GM12878 (cell line): ENCODE results near the gene VWA7. TPM values are rescaled to one million over a fixed set of nuclear protein-coding genes. Genes with fewer than 3 reads are reported as not detected.

Experiments
- CHD2 ChIP-seq: IDR thresholded peaks from 2 replicates; pipeline ENCODE4 v1.6.1; 2011; ENCODE audit warnings: low read depth, low read length, improper control_type of control experiment, borderline replicate concordance
- IKZF2 ChIP-seq, 2 experiments: fragments of 450-650 bp; IDR thresholded peaks; 2 replicates each; pipeline ENCODE4 v1.6.1; 2017; ENCODE audit warnings: mild to moderate bottlenecking in 2 of 2, moderate library complexity in 2 of 2
- KAT2A ChIP-seq: conservative IDR thresholded peaks from 2 replicates; pipeline ENCODE4 v1.6.1; 2011; ENCODE audit warnings: low read depth, low read length; ENCODE audit not compliant: control insufficient read depth
- NR2C1 ChIP-seq: fragments of 450-650 bp; IDR thresholded peaks from 2 replicates; pipeline ENCODE4 v1.6.1; 2017; ENCODE audit warnings: antibody characterized with exemption, mild to moderate bottlenecking, moderate library complexity
- NRF1 ChIP-seq: conservative IDR thresholded peaks from 2 replicates; pipeline ENCODE4 v1.6.1; 2011; ENCODE audit warnings: mild to moderate bottlenecking, low read depth, low read length, improper control_type of control experiment
- RCOR1 ChIP-seq: conservative IDR thresholded peaks from 2 replicates; pipeline ENCODE4 v1.6.1; 2012; ENCODE audit warnings: low read depth, low read length, improper control_type of control experiment
- RFX5 ChIP-seq: IDR thresholded peaks from 2 replicates; pipeline ENCODE4 v1.6.1; 2011; ENCODE audit warnings: low read depth, low read length, improper control_type of control experiment
- SIN3A ChIP-seq: IDR thresholded peaks from 2 replicates; pipeline ENCODE4 v1.6.1; 2012; ENCODE audit warnings: low read depth, low read length, improper control_type of control experiment
- SUZ12 ChIP-seq: fragments of 200-600 bp; sonication (generic); IDR thresholded peaks from one replicate; pipeline ENCODE4 v1.6.1; 2018; ENCODE audit warnings: antibody characterized with exemption, mild to moderate bottlenecking; ENCODE audit not compliant: unreplicated experiment
- WRNIP1 ChIP-seq: IDR thresholded peaks from 2 replicates; pipeline ENCODE4 v1.6.1; 2011; ENCODE audit warnings: low read depth, low read length, improper control_type of control experiment, borderline replicate concordance
- ZNF622 ChIP-seq: fragments of 450-650 bp; IDR thresholded peaks from 2 replicates; pipeline ENCODE4 v1.6.1; 2017; ENCODE audit warnings: mild to moderate bottlenecking, inconsistent platforms
- polyA plus RNA-seq, 11 experiments: library from polyadenylated mRNA; depleted of rRNA in 4 of 11; unstranded in 6 of 11; stranded (reverse) in 5 of 11; fragments of >200 nt; fragmentation: Nextera tagmentation in 4 of 11; fragmentation: Illumina TruSeq in 1 of 11; extraction: Ambion mirVana in 4 of 11; extraction: Trizol in 1 of 11; gene quantifications; 1 replicate in 1 of 11; 2 replicates in 10 of 11; pipeline versions ENCODE4 v1.2.1 to v1.2.3, GENCODE V29; 2011 to 2016; ENCODE audit warnings: inconsistent platforms in 2 of 11, missing spikeins in 2 of 11, low read depth in 1 of 11
- total RNA-seq, 4 experiments: library from RNA; depleted of rRNA in 3 of 4; stranded (reverse); fragments of >200 nt in 3 of 4; fragmentation: Illumina TruSeq in 1 of 4; extraction: Trizol in 1 of 4; gene quantifications; 2 replicates each; pipeline versions ENCODE4 v1.2.1 to v1.2.3, GENCODE V29; 2013 to 2021
- TF ChIP-seq, protein P1 (sequence below): fragments of 450-650 bp; IDR thresholded peaks from 2 replicates; pipeline ENCODE4 v1.6.1; 2016; ENCODE audit warnings: mild to moderate bottlenecking
- TF ChIP-seq, protein P2 (sequence below): IDR thresholded peaks from 2 replicates; pipeline ENCODE4 v1.6.1; 2011; ENCODE audit warnings: low read depth, low read length, improper control_type of control experiment, borderline replicate concordance
- TF ChIP-seq, protein P3 (sequence below): fragments of 450-650 bp; IDR thresholded peaks from 2 replicates; pipeline ENCODE4 v1.6.1; 2014; ENCODE audit warnings: mild to moderate bottlenecking
- TF ChIP-seq, protein P4 (sequence below): fragments of 450-650 bp; conservative IDR thresholded peaks from 2 replicates; pipeline ENCODE4 v1.6.1; 2017; ENCODE audit warnings: mild to moderate bottlenecking, moderate library complexity
- TF ChIP-seq, protein P5 (sequence below): fragments of 450-650 bp; formaldehyde crosslinking; IDR thresholded peaks from 2 replicates; pipeline ENCODE4 v1.5.0; 2022; ENCODE audit warnings: mild to moderate bottlenecking, missing genetic modification characterization

The VWA7 gene
- total and polyA plus RNA-seq, 10 of the 15 experiments (the other 5 are each of a cell fraction or from before 2014, with no cell fraction given): 0.11 to 3.1 (median 1.2) TPM; not detected in 1

DNA sequence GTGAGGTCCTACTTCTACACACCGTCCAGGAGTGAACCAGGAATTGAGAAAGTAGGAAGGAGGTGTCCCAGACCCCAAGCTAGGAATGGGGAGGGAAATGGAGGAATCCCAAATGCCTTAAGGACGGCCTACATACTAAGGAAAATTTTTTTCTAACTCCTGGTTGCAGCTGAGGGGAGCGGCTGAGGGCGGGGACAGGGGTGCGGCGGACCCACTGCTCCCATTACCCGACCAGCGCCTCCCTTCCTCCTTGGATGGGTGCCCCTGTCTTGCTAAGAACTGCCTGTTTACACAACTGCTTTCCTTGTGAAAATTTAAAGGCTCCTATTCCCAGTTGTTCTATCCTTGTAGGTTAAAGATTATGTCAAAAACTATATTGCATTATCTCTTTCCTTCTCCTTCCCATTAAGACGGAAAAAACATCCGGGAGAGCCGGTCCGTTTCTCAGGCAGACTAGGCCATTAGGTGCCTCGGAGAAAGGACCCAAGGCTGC, 49.7 kb upstream of the VWA7 start (continued):
- no peak for TF ChIP-seq RFX5
- 0 out of 2 replicates have a peak, but pooled peaks have one; percentile 13 for TF ChIP-seq WRNIP1
- no peak for TF ChIP-seq RCOR1
- TF ChIP-seq SIN3A: no peak
- no peak for TF ChIP-seq ZNF622
- TF ChIP-seq NR2C1: no peak
- TF ChIP-seq, protein P1, sequence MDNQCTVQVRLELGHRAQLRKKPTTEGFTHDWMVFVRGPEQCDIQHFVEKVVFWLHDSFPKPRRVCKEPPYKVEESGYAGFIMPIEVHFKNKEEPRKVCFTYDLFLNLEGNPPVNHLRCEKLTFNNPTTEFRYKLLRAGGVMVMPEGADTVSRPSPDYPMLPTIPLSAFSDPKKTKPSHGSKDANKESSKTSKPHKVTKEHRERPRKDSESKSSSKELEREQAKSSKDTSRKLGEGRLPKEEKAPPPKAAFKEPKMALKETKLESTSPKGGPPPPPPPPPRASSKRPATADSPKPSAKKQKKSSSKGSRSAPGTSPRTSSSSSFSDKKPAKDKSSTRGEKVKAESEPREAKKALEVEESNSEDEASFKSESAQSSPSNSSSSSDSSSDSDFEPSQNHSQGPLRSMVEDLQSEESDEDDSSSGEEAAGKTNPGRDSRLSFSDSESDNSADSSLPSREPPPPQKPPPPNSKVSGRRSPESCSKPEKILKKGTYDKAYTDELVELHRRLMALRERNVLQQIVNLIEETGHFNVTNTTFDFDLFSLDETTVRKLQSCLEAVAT: no peak
- TF ChIP-seq IKZF2 (IDR thresholded peaks at IDR 0.05): peak in 1 of 2 experiments; percentile 4; a peak in 1 of 4 replicates
- no peak for TF ChIP-seq CHD2
- TF ChIP-seq, protein P2, sequence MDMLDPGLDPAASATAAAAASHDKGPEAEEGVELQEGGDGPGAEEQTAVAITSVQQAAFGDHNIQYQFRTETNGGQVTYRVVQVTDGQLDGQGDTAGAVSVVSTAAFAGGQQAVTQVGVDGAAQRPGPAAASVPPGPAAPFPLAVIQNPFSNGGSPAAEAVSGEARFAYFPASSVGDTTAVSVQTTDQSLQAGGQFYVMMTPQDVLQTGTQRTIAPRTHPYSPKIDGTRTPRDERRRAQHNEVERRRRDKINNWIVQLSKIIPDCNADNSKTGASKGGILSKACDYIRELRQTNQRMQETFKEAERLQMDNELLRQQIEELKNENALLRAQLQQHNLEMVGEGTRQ: no peak
- TF ChIP-seq NRF1: no peak
- TF ChIP-seq, protein P3, sequence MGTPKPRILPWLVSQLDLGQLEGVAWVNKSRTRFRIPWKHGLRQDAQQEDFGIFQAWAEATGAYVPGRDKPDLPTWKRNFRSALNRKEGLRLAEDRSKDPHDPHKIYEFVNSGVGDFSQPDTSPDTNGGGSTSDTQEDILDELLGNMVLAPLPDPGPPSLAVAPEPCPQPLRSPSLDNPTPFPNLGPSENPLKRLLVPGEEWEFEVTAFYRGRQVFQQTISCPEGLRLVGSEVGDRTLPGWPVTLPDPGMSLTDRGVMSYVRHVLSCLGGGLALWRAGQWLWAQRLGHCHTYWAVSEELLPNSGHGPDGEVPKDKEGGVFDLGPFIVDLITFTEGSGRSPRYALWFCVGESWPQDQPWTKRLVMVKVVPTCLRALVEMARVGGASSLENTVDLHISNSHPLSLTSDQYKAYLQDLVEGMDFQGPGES: peak; percentile 34; the same call in 1 of the 2 replicates
- TF ChIP-seq SUZ12: no peak
- TF ChIP-seq, protein P4, sequence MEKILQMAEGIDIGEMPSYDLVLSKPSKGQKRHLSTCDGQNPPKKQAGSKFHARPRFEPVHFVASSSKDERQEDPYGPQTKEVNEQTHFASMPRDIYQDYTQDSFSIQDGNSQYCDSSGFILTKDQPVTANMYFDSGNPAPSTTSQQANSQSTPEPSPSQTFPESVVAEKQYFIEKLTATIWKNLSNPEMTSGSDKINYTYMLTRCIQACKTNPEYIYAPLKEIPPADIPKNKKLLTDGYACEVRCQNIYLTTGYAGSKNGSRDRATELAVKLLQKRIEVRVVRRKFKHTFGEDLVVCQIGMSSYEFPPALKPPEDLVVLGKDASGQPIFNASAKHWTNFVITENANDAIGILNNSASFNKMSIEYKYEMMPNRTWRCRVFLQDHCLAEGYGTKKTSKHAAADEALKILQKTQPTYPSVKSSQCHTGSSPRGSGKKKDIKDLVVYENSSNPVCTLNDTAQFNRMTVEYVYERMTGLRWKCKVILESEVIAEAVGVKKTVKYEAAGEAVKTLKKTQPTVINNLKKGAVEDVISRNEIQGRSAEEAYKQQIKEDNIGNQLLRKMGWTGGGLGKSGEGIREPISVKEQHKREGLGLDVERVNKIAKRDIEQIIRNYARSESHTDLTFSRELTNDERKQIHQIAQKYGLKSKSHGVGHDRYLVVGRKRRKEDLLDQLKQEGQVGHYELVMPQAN: 0 out of 2 replicates have a peak, but pooled peaks have one; percentile 22
- no peak for TF ChIP-seq KAT2A
- TF ChIP-seq, protein P5, sequence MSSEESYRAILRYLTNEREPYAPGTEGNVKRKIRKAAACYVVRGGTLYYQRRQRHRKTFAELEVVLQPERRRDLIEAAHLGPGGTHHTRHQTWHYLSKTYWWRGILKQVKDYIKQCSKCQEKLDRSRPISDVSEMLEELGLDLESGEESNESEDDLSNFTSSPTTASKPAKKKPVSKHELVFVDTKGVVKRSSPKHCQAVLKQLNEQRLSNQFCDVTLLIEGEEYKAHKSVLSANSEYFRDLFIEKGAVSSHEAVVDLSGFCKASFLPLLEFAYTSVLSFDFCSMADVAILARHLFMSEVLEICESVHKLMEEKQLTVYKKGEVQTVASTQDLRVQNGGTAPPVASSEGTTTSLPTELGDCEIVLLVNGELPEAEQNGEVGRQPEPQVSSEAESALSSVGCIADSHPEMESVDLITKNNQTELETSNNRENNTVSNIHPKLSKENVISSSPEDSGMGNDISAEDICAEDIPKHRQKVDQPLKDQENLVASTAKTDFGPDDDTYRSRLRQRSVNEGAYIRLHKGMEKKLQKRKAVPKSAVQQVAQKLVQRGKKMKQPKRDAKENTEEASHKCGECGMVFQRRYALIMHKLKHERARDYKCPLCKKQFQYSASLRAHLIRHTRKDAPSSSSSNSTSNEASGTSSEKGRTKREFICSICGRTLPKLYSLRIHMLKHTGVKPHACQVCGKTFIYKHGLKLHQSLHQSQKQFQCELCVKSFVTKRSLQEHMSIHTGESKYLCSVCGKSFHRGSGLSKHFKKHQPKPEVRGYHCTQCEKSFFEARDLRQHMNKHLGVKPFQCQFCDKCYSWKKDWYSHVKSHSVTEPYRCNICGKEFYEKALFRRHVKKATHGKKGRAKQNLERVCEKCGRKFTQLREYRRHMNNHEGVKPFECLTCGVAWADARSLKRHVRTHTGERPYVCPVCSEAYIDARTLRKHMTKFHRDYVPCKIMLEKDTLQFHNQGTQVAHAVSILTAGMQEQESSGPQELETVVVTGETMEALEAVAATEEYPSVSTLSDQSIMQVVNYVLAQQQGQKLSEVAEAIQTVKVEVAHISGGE (CRISPR knock-in tag): no peak
- TF ChIP-seq, all 136 proteins: peak for 22
